NCI-H2081 (cell line): Measurements from ENCODE around the gene HOGA1.
"Not testable (repeated sequence)": the region's sequence is repeated elsewhere in the genome, so short reads cannot be mapped to it uniquely, and the experiment has no call there.

Source experiments
- DNase-seq, 2 experiments: peaks; one replicate each; lab custom pipeline; 2025; lab: John Stamatoyannopoulos, UW

HOGA1 gene

GRCh38 chr10:97611473-97611872 is 27.3 kb downstream of the HOGA1 start:
- DNase-seq: no peak

- peak in 1 of 2 experiments; percentile 5 for DNase-seq
Measured at GRCh38 chr10:97612386-97612785, 28.2 kb downstream of the HOGA1 start.

DNA sequence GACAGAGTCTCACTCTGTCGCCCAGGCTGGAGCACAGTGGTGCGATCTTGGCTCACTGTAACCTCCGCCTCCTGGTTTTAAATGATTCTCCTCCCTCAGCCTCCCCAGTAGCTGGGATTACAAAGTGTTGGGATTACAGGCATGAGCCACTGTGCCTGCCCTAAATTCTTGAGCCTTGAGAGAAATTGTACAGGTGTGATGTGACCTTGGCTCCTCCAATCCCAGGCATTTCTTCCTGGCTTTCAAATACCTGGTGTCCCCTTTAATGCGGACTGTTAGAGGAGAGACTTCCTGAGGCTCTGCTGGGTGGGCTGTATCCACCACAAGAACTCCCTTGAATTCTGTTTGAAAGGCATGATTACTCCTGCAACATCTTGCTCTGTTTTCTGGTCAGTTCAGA is 34.1 kb downstream of the HOGA1 start:
- DNase-seq: no peak

DNA sequence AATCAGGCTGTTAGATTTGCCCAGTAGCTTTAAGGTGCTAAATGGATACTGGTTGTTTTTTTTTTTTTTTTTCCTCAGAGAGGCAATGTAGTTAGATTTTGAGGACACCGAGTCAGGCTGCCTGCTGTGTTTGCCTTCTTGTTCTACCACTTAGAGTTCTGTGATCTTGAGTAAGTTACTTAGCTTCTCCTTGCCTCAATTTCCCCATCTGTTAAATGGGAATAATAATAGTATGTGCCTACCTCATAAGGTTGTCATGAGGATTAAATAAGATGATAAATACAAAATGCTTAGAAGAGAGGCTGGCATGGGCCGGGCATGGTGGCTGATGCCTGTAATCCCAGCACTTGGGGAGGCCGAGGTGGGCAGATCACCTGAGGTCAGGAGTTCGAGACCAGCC is 34.5 kb downstream of the HOGA1 start:
- no peak for DNase-seq

DNA sequence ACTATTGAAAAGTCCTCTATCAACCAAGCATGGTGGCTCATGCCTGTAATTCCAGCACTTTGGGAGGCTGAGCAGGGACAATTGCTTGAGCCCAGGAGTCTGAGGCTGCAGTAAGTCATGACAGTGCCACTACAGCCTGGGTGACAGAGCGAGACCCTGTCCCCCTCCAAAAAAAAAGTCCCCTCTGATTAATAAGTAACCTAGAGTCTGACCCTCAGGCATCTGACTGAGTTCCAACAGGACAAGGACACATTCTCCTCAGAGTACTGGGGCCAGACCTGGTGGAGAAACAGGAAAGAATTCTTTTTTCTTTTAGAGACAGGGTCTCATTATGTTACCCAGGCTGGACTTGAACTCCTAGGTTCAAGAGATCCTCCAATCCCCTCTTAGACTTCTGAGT is 39.1 kb downstream of the HOGA1 start:
- no peak for DNase-seq

GRCh38 chr10:97627731-97628130 is 43.5 kb downstream of the HOGA1 start:
- DNase-seq: no peak

GRCh38 chr10:97628228-97628627 is 44.0 kb downstream of the HOGA1 start:
- no peak for DNase-seq

GRCh38 chr10:97629289-97629688 is 45.1 kb downstream of the HOGA1 start:
- DNase-seq: no peak

- no peak for DNase-seq
Measured at GRCh38 chr10:97631098-97631497, 46.9 kb downstream of the HOGA1 start.

DNA sequence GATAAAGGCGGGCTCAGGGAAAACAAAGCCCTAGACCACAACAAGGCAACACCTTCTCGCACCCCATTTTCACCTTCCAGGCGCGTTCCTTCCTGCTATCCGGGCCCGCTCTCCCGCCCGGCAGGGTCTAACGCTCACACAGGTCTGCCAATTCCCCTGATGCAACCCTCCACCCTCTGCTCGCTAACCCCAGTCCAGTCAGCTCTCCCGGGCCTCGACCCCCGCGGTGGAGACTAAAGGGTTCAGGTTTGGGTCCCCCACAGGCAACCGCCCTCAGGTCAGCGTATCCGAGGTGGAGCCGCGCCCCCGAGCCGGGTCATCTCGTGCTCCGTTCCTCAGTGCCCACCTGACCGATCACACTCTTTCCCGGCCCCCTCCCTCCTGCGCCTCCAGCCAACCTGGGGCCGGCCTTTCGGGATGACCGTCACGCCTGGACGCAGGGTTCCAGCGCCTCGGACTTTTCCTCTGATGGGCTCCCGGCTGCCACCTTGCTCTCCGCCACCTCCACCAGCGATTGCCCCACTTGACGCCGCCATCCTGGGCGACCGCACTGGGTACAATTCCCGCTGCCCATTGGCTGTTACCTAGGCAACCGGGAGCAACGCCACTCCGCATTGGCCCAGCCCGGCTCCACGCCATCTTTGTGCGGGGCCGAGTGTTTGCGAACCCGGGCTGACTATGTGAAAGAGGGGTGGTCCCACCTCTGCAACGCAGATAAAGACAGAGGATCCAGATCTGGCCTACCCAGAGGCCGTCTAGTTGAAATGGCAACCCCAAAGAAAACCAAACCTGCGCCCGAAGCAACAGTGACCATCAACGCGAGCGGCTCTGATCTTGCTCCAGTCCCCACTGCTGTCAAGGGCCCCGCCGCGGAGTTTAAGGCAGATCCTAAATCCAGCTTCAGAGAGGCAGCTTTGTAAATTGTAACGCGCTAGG is 49.0 kb downstream of the HOGA1 start, which contains the start of gene MORN4:
Gene MORN4 (minus strand): TSS at position 552 of the 936 bp plus-strand sequence. CDS start 13,847 bp downstream, outside the sequence.
- DNase-seq: peak; percentile 88 to 90

DNA sequence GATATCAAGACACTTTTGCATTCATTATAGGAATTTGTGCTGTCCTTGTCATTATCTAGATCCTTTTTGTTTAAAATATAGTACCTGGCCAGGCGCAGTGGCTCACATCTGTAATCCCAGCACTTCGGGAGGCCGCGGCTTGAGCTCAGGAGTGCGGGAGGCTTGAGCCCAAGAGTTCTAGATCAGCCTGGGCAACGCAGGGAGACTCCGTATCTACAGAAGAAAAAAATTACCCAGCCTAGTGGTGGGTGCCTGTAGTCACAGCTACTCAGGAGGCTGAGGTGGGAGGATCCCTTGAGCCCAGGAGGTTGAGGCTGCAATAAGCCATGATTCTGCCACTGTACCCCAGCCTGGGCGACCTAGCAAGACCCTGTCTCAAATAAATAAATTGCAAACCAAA is 49.7 kb downstream of the HOGA1 start:
- no peak for DNase-seq

DNA sequence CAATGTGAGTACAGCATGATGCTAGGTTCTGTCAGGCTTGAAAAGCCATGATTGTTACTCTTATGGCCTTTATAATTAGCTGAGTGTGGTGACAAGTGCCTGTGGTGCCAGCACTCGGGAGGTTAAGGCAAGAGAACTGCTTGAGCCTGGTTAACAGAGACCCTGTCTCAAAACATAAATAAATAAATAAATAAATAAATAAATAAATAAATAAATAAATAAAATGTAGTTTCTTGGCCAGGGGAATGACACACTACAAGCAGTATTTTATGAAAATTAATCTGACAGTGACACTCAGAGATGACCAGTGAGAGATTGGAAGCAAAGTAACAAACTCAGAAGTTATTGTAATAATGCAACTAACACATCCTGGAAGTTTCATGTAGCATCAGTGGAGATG is 51.4 kb downstream of the HOGA1 start:
- DNase-seq: no peak

DNA sequence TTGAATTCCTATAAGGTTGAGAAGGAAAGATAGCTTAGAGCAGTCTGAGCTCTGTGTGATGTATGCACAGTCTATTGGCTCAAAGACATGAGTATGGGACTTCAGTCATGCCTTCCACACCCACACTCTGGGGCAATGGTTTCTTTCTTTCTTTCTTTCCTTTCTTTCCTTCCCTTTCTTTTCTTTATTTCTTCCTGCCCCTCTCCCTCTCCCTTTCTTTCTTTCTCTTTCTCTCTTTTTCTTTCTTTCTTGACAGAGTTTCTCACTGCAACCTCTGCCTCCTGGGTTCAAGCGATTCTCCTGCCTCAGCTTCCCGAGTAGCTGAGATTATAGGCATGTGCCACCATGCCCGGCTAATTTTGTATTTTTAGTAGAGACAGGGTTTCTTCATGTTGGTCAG is 54.9 kb downstream of the HOGA1 start:
- DNase-seq: not testable (repeated sequence)

- peak; percentile 96 to 97 for DNase-seq
Measured at GRCh38 chr10:97640174-97640867, 56.1 kb downstream of the HOGA1 start, which contains the start of gene PI4K2A. PI4K2A (plus strand) TSS chr10:97640671; CDS start chr10:97640743, 72 bp downstream.

GRCh38 chr10:97640868-97641811 is 57.0 kb downstream of the HOGA1 start:
- peak in 1 of 2 experiments; percentile 24 for DNase-seq

- DNase-seq: not testable (repeated sequence)
Measured at GRCh38 chr10:97642471-97643159, 58.4 kb downstream of the HOGA1 start.

DNA sequence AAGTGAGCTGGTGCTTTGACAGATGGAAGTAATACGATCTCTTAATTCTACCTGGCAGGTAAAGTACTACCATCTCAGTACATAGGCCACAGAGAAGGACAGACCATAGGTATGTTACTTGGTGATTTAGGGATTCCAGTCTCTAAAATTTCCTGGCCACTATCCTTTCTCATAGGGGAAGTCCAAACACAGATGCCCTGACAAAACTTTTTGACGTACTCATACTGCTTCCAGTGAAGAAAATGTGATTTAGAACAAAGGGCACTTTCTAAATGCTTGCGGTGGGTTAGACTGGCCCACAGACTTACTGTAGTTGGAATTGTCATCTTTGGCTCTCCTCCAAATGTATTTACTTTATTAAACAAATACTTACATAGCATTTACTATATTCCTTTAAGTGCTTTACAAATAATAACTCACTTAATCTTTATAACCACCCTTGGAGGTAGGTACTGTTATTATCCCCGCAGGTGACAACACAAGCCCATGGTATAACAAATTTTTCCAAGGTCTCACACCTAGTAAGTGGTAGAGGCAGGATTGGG is 59.3 kb downstream of the HOGA1 start:
- peak in 1 of 2 experiments; percentile 8 for DNase-seq

GRCh38 chr10:97644936-97645335 is 60.7 kb downstream of the HOGA1 start:
- no peak for DNase-seq

GRCh38 chr10:97647556-97647955 is 63.4 kb downstream of the HOGA1 start:
- no peak for DNase-seq

GRCh38 chr10:97648562-97649404 is 64.6 kb downstream of the HOGA1 start:
- DNase-seq: no peak
